ENCODE results near the gene KDM1A.

KDM1A gene

DNA sequence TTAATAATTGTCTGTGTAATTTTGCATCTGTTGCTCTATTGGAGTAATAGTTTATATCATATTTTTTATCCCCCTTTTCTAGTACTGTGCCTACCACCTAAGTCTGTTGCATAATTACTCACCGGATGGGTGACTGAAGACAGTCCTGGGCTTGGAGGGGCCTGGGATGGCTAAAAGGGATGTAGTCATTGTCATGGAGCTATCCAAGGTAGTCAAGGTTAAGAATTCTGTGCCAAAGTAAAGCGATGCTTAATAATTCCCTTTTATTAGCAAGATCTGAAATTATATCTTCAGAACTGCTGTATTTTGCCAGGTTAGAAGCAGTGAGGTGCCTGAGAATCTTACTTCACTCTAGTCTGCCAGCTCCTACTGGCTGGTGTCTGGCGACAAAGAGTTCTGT lies 61.6 kb downstream of the KDM1A start:
- peaks cover 100% of the 10 kb centered on the region for H3K36me3 ChIP-seq (ENCODE audit: insufficient read depth, low read depth, low read length)
- no peaks in the 10 kb centered on the region for H3K4me1 ChIP-seq (ENCODE audit: insufficient read depth, low read length)
- H3K4me3 ChIP-seq (ENCODE audit: low read length) = no peak overlapping the region
- H3K9ac ChIP-seq (ENCODE audit: low read depth, low read length) = no peak overlapping the region
- H3K9me3 ChIP-seq (ENCODE audit: insufficient read depth, low read depth, low read length) = no peaks in the 10 kb centered on the region
- no peaks in the 10 kb centered on the region for H3K27me3 ChIP-seq (ENCODE audit: insufficient read depth, low read length)
- H3K27ac ChIP-seq (ENCODE audit: low read length) = no peak overlapping the region

DNA sequence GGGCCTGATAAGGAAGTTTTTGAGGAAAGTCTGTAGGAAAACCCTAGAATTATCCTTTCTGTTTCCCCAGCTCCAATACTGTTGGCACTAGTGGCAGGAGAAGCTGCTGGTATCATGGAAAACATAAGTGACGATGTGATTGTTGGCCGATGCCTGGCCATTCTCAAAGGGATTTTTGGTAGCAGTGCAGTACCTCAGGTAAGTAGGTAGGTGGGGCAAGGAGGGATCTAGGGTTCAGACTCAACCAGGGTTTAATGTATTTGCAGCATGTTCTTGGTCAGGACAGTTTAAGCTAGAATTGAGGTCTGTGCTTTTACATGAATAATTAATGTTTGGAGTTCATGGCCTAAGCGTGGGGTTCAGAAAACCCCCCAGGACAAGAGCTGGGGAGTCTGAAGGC lies 62.1 kb downstream of the KDM1A start:
- no peaks in the 10 kb centered on the region for H3K4me1 ChIP-seq (ENCODE audit: insufficient read depth, low read length)
- H3K9ac ChIP-seq (ENCODE audit: low read depth, low read length) = no peak overlapping the region
- no peaks in the 10 kb centered on the region for H3K9me3 ChIP-seq (ENCODE audit: insufficient read depth, low read depth, low read length)
- H3K27me3 ChIP-seq (ENCODE audit: insufficient read depth, low read length) = no peaks in the 10 kb centered on the region
- H3K36me3 ChIP-seq (ENCODE audit: insufficient read depth, low read depth, low read length) = peaks cover 100% of the 10 kb centered on the region
- no peak overlapping the region for H3K4me3 ChIP-seq (ENCODE audit: low read length)
- H3K27ac ChIP-seq (ENCODE audit: low read length) = no peak overlapping the region

DNA sequence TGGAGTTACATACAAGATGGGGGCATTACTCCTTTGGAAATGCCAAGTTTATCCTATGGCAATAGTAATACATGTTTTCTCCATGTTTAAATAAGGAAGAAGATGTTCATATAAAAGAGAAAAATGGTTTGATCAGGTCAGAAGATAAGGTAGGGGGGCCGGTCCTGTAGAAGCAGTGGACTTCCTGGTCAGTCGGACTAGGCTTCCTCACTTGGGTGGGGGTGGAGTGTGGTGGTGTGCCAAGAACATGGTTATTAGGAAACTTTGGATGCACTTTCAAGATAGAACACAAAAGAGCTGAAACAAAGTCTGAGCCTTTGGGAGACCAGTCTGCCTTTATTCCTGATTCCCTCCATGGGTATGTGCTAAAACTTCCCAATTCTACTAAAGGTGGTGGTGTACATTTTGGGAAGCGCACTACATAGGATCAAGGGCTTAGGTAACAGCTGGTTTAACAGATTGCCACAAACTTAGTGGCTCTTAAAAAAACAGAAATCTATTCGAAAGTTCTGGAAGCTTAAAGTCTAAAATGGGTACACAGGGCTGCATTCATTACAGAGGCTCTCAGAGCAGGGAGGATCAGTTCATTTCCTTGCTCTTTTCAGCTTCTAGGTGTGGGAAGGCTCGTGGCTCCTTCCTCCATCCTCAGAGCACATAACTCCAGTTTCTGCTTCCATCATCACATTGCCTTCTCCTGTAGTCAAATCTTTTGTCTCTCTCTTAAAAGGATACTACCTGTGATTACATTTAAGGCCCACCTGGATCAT lies 64.6 kb downstream of the KDM1A start:
- Histone ChIP-seq H3K27me3 (ENCODE audit: insufficient read depth, low read length) (no peaks in the 10 kb centered on the region), H3K9ac (ENCODE audit: low read depth, low read length) (no peak overlapping the region), H3K9me3 (ENCODE audit: insufficient read depth, low read depth, low read length) (no peaks in the 10 kb centered on the region), H3K36me3 (ENCODE audit: insufficient read depth, low read depth, low read length) (peaks cover 100% of the 10 kb centered on the region), H3K4me1 (ENCODE audit: insufficient read depth, low read length) (no peaks in the 10 kb centered on the region), H3K27ac (ENCODE audit: low read length) (no peak overlapping the region), H3K4me3 (ENCODE audit: low read length) (no peak overlapping the region)

DNA sequence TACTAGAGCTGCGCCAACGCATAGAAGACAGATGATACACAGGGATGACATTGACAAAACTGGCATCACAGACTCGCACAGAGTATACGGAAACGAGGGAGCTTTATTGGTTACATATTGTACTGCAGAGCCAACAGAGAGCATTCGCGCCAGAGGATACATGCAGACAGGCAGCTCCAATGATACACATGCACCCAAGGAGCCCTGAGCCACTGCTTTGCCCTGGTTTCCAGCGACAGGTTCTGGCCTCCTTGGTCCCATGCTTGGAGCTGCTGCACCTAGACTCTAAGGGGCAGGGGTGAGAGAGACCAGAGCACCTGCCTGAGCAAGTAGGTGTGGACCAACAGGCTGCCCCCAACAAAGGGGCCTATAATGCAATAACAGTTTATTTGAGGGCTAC lies 65.6 kb downstream of the KDM1A start:
- H3K27ac ChIP-seq (ENCODE audit: low read length) = no peak overlapping the region
- H3K9me3 ChIP-seq (ENCODE audit: insufficient read depth, low read depth, low read length) = no peaks in the 10 kb centered on the region
- no peak overlapping the region for H3K9ac ChIP-seq (ENCODE audit: low read depth, low read length)
- peaks cover 95% of the 10 kb centered on the region for H3K36me3 ChIP-seq (ENCODE audit: insufficient read depth, low read depth, low read length)
- H3K27me3 ChIP-seq (ENCODE audit: insufficient read depth, low read length) = no peaks in the 10 kb centered on the region
- H3K4me3 ChIP-seq (ENCODE audit: low read length) = no peak overlapping the region
- H3K4me1 ChIP-seq (ENCODE audit: insufficient read depth, low read length) = no peaks in the 10 kb centered on the region

DNA sequence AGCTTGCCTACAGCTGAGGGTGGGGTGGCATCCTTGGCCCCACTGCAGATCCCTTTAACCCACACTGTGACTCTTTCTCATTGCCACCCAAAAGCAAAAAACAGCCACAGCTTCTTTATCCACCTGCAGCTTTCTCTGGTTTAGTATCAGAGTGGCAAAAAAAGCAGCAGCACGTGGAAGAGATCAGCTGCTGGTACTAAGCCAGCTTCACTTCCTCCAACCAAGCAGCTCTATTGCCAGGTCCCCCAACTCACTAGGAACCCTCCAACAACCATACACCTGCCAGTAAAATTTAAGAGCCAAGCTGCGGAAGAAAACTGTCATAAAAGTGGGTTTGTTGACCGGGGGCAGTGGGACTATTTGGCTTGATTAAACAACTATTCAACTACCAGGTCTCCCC lies 66.4 kb downstream of the KDM1A start:
- H3K27me3 ChIP-seq (ENCODE audit: insufficient read depth, low read length) = no peaks in the 10 kb centered on the region
- H3K36me3 ChIP-seq (ENCODE audit: insufficient read depth, low read depth, low read length) = peaks cover 95% of the 10 kb centered on the region
- no peak overlapping the region for H3K9ac ChIP-seq (ENCODE audit: low read depth, low read length)
- H3K4me3 ChIP-seq (ENCODE audit: low read length) = no peak overlapping the region
- H3K27ac ChIP-seq (ENCODE audit: low read length) = no peak overlapping the region
- H3K4me1 ChIP-seq (ENCODE audit: insufficient read depth, low read length) = no peaks in the 10 kb centered on the region
- H3K9me3 ChIP-seq (ENCODE audit: insufficient read depth, low read depth, low read length) = no peaks in the 10 kb centered on the region

DNA sequence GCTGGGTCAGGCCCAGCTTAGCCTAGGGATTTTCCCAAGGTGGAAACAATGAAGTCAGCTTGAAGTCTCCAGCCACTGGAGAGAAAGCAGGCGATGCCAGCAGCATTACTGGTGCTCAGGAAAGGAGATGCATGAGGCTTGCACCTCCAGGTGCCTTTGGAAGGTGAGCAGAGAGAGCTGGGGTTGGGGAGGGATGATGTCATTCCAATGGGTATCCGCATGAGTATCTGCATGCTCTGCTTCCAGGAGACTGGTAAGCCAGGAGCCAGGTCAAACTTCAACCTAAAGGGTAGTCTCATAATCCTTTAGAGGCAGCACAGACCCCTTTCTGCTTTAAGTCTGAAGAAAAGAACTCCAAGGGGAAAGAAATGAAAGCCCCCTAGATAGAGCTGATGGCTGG lies 68.8 kb downstream of the KDM1A start:
- Histone ChIP-seq H3K27ac (ENCODE audit: low read length) (no peak overlapping the region), H3K9ac (ENCODE audit: low read depth, low read length) (no peak overlapping the region), H3K4me3 (ENCODE audit: low read length) (no peak overlapping the region), H3K4me1 (ENCODE audit: insufficient read depth, low read length) (no peaks in the 10 kb centered on the region), H3K9me3 (ENCODE audit: insufficient read depth, low read depth, low read length) (no peaks in the 10 kb centered on the region), H3K27me3 (ENCODE audit: insufficient read depth, low read length) (no peaks in the 10 kb centered on the region), H3K36me3 (ENCODE audit: insufficient read depth, low read depth, low read length) (peaks cover 95% of the 10 kb centered on the region)

DNA sequence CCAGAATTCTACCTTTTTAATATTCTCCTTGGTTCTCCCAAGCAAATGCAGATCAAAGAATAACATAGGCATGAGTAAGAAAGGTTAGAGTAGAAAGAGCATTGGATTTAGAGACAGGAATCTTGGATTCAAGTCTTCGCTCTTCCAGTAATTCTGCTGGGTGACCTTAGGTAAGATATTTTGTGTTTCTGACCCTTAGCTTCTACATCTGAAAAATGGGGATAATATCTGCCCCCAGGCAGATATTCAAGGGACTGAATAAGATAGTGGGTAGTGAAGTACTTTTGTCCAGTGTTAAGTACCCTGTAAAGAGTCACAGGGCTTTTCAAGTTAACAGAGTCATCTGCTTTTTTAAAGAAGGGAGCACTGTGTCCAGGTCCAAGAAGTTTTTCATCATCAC lies 70.8 kb downstream of the KDM1A start:
- no peaks in the 10 kb centered on the region for H3K9me3 ChIP-seq (ENCODE audit: insufficient read depth, low read depth, low read length)
- no peaks in the 10 kb centered on the region for H3K4me1 ChIP-seq (ENCODE audit: insufficient read depth, low read length)
- no peak overlapping the region for H3K27ac ChIP-seq (ENCODE audit: low read length)
- H3K27me3 ChIP-seq (ENCODE audit: insufficient read depth, low read length) = no peaks in the 10 kb centered on the region
- peaks cover 95% of the 10 kb centered on the region for H3K36me3 ChIP-seq (ENCODE audit: insufficient read depth, low read depth, low read length)
- H3K4me3 ChIP-seq (ENCODE audit: low read length) = no peak overlapping the region
- H3K9ac ChIP-seq (ENCODE audit: low read depth, low read length) = no peak overlapping the region

DNA sequence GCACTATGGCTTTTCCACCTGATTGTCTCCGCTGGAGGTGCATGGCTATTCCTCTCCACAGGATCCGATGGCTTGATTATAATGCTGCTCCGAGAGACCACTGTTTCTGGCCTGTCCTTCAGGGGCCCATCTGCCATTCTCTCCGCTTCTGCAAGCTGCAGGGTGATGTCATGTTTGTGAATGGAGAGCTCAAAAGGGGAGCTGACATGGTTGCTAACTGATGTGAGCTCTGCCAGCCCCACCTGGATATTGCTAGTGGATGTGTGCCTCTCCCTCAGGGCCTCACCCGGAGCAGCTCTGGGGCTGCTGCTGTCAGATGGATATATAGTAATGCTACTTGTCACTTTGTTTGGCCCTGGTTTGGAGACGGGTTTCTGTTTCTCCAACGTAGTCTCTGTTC lies 72.3 kb downstream of the KDM1A start:
- Histone ChIP-seq H3K4me1 (ENCODE audit: insufficient read depth, low read length) (no peaks in the 10 kb centered on the region), H3K27ac (ENCODE audit: low read length) (no peak overlapping the region), H3K4me3 (ENCODE audit: low read length) (no peak overlapping the region), H3K27me3 (ENCODE audit: insufficient read depth, low read length) (no peaks in the 10 kb centered on the region), H3K36me3 (ENCODE audit: insufficient read depth, low read depth, low read length) (peaks cover 85% of the 10 kb centered on the region), H3K9me3 (ENCODE audit: insufficient read depth, low read depth, low read length) (no peaks in the 10 kb centered on the region), H3K9ac (ENCODE audit: low read depth, low read length) (no peak overlapping the region)

DNA sequence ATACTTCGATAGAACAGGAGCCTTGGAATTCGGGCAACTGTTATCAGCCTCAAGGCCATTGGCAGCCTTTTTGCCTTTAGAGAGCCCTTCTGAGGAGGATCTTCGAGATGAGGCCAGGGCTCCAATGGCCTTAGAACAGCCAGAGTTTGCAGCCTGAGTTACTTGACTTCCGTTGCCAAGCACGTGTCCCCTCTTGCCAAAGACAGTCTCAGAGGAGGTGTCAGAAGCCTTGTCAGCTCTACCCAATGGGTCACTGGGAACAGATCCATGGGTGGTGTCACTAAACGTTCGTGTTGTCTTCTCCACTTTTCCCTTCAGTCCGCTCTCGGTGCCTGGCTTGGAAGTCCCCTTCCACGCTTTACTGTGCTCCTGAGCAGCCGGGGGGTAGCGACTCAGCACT lies 73.2 kb downstream of the KDM1A start:
- peaks cover 80% of the 10 kb centered on the region for H3K36me3 ChIP-seq (ENCODE audit: insufficient read depth, low read depth, low read length)
- no peak overlapping the region for H3K9ac ChIP-seq (ENCODE audit: low read depth, low read length)
- no peaks in the 10 kb centered on the region for H3K27me3 ChIP-seq (ENCODE audit: insufficient read depth, low read length)
- no peak overlapping the region for H3K27ac ChIP-seq (ENCODE audit: low read length)
- no peaks in the 10 kb centered on the region for H3K9me3 ChIP-seq (ENCODE audit: insufficient read depth, low read depth, low read length)
- no peak overlapping the region for H3K4me3 ChIP-seq (ENCODE audit: low read length)
- H3K4me1 ChIP-seq (ENCODE audit: insufficient read depth, low read length) = no peaks in the 10 kb centered on the region

DNA sequence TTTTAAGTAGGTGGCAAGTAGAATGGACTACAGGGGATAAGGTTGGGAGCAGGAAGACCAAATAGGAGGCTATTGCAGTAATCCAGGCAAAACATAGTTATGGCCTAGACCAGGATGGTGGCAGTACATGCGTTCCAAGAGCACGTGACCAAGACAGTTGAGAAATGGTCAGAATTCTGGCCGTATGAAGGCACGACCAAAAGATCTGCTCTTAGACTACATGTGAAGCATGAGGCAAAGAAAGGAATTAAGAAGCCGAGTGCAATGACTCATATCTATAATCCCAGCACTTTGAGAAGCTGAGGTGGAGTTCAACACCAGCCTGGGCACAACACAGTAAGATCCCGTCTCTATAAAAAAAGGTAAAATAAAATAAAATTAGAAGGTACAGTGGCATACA lies 78.0 kb downstream of the KDM1A start:
- no peak overlapping the region for H3K27ac ChIP-seq (ENCODE audit: low read length)
- peaks cover 14% of the 10 kb centered on the region; the same call in 1 of the 2 replicates for H3K4me1 ChIP-seq (ENCODE audit: insufficient read depth, low read length)
- no peak overlapping the region for H3K4me3 ChIP-seq (ENCODE audit: low read length)
- H3K27me3 ChIP-seq (ENCODE audit: insufficient read depth, low read length) = no peaks in the 10 kb centered on the region
- peaks cover 39% of the 10 kb centered on the region for H3K36me3 ChIP-seq (ENCODE audit: insufficient read depth, low read depth, low read length)
- no peak overlapping the region for H3K9ac ChIP-seq (ENCODE audit: low read depth, low read length)
- no peaks in the 10 kb centered on the region for H3K9me3 ChIP-seq (ENCODE audit: insufficient read depth, low read depth, low read length)

DNA sequence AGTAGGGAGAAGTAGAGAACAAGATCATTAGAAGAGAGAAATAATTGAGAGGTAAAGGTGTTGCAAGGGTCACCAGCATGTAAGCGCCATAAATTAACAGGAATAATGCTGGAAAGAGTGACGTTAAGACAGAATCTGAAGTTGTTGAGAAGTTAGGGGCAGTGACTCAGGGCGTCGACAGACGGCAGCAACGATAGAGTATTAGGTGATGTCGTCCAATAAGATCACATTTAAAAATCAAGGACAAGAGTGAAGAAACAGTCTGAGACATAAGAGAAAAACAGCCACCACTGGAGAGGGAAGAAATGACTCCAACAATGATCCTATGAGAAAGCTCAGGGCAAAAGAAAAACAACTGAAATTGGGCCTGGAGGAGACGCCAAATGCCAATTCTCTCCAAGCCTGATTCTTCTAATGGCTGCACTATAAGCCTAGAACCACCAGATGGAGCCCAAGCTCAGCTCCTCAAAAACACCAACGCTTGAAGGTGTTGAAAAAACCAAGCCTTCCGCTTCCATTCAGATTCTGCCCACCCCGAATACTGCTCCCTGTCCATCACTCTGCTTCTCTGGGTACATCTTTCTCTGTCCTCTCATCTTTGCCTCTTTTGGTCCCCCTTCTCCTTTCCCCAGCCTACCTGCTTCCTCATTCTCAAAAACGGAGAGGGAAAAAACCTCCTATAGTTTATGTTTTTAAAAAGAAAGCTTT lies 79.3 kb downstream of the KDM1A start:
- no peak overlapping the region for H3K27ac ChIP-seq (ENCODE audit: low read length)

DNA sequence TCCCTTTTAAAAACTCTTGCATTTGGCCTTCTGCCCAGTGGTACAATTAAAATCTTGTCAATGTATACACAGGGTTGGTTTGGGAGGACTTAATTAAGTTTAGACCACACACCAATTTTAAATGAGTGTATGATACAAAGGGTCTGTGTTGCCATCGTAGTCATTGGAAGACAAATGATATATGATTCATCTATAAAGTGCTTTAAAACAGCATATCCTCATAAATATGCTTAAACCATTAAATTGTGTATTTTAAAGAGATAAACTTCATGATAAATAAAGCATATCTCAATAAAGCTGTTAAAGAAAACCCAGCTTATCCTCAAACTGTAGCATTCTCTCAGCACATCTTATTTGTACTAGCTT lies 79.9 kb downstream of the KDM1A start:
- Histone ChIP-seq H3K27ac (ENCODE audit: low read length) (no peak overlapping the region), H3K4me1 (ENCODE audit: insufficient read depth, low read length) (peaks cover 18% of the 10 kb centered on the region; the same call in 1 of the 2 replicates), H3K27me3 (ENCODE audit: insufficient read depth, low read length) (no peaks in the 10 kb centered on the region), H3K9me3 (ENCODE audit: insufficient read depth, low read depth, low read length) (no peaks in the 10 kb centered on the region), H3K4me3 (ENCODE audit: low read length) (no peak overlapping the region), H3K9ac (ENCODE audit: low read depth, low read length) (no peak overlapping the region), H3K36me3 (ENCODE audit: insufficient read depth, low read depth, low read length) (peaks cover 20% of the 10 kb centered on the region)

More for the DNA sequence above, 79.3 kb downstream of the KDM1A start:
- Histone ChIP-seq H3K27me3 (ENCODE audit: insufficient read depth, low read length) (no peaks in the 10 kb centered on the region), H3K9ac (ENCODE audit: low read depth, low read length) (no peak overlapping the region), H3K4me3 (ENCODE audit: low read length) (no peak overlapping the region), H3K36me3 (ENCODE audit: insufficient read depth, low read depth, low read length) (peaks cover 26% of the 10 kb centered on the region), H3K4me1 (ENCODE audit: insufficient read depth, low read length) (peaks cover 18% of the 10 kb centered on the region; the same call in 1 of the 2 replicates), H3K9me3 (ENCODE audit: insufficient read depth, low read depth, low read length) (no peaks in the 10 kb centered on the region)

Measured in iPS-20b (cell line).